K562 (cell line): ENCODE data around the gene NINL. TPM values are rescaled to one million over a fixed set of nuclear protein-coding genes. Genes with fewer than 3 reads are reported as not detected.

Experiments used
- ATAC-seq: fragments of 200-7000 bp; cut with Tn5 transposase; 3 replicates; pipeline ENCODE4 v1.9.1; 2020; ENCODE audit warnings: moderate library complexity
- BruUV-seq: library from RNA; stranded (reverse); fragments of 400-500 nt; replicated peaks from 2 replicates; lab custom pipeline; 2021; lab: Mats Ljungman, UMichigan
- CTCF ChIA-PET: fragments of 300-600 bp; formaldehyde crosslinking; extraction: SDS; loops from one replicate; lab custom pipeline; 2021; ENCODE audit warnings: low intra/inter-chr PET ratio; lab: Yijun Ruan, JAX
- POLR2A ChIA-PET: fragments of 300-600, 350-650 bp; sonication (Branson Sonifier 250); formaldehyde crosslinking; extraction: SDS; loops from one replicate; lab custom pipeline; 2021; ENCODE audit warnings: antibody characterized with exemption, inconsistent platforms; lab: Yijun Ruan, JAX
- DNase-seq, 4 experiments: peaks; one replicate each; pipeline versions ENCODE4 v3.0.0 to v3.0.0-alpha.2; 2011 to 2018; ENCODE audit warnings: low spot score in 3 of 4, mixed read lengths in 3 of 4; ENCODE audit errors: extremely low read depth in 1 of 4
- FAIRE-seq: peaks from 2 replicates; lab custom pipeline; 2011; peaks lifted over from hg19 to GRCh38; lab: Jason Lieb, UNC
- H2AFZ ChIP-seq: 2 replicates; pipeline ENCODE4 v1.6.0; 2011; ENCODE audit warnings: low read depth, low read length, control low read depth, inconsistent platforms
- H3K27ac ChIP-seq: fragments of 200-600 bp; 3 replicates; pipeline ENCODE4 v1.8.0; 2011; ENCODE audit warnings: low read depth, mild to moderate bottlenecking, control low read depth, inconsistent platforms, low read length, moderate library complexity, mixed read lengths; ENCODE audit errors: extremely low read depth
- H3K27me3 ChIP-seq, 2 experiments: fragments of 300-600 bp in 1 of 2; 2 replicates in 1 of 2; 3 replicates in 1 of 2; pipeline versions ENCODE4 v1.6.0 to v1.8.0; 2011; ENCODE audit warnings: inconsistent platforms in 2 of 2, low read length in 2 of 2, mild to moderate bottlenecking in 1 of 2, mixed read lengths in 1 of 2, moderate library complexity in 1 of 2; ENCODE audit not compliant: control insufficient read depth in 2 of 2, insufficient read depth in 2 of 2
- H3K36me3 ChIP-seq: fragments of 300-600 bp; 3 replicates; pipeline ENCODE4 v1.8.0; 2011; ENCODE audit warnings: mild to moderate bottlenecking, low read length, inconsistent platforms; ENCODE audit not compliant: control insufficient read depth, insufficient read depth
- H3K4me1 ChIP-seq, 2 experiments: fragments of 200-600 bp in 1 of 2; replicated peaks in 1 of 2; 2 replicates in 1 of 2; 3 replicates in 1 of 2; pipeline versions ENCODE4 v1.5.1 to v1.8.0; 2011; ENCODE audit warnings: inconsistent platforms in 2 of 2, low read length in 2 of 2, mild to moderate bottlenecking in 1 of 2, mixed read lengths in 1 of 2, moderate library complexity in 1 of 2; ENCODE audit not compliant: control insufficient read depth in 2 of 2, insufficient read depth in 2 of 2
- H3K4me2 ChIP-seq: 2 replicates; pipeline ENCODE4 v1.6.1; 2011; ENCODE audit warnings: low read length, control low read depth, inconsistent platforms, mixed read lengths; ENCODE audit not compliant: insufficient read depth
- H3K4me3 ChIP-seq: fragments of 200-600 bp; sonication (generic), shearing (Covaris generic); 2 replicates; pipeline ENCODE4 v1.5.1; 2016; ENCODE audit warnings: control low read depth, inconsistent platforms
- H3K79me2 ChIP-seq: fragments of 200-600 bp; 3 replicates; pipeline ENCODE4 v1.8.0; 2011; ENCODE audit warnings: low read length, inconsistent platforms; ENCODE audit not compliant: control insufficient read depth, insufficient read depth
- H3K9ac ChIP-seq, 2 experiments: 2 replicates each; pipeline versions ENCODE4 v1.6.0 to v1.6.1; 2011; ENCODE audit warnings: low read depth in 2 of 2, low read length in 2 of 2, control low read depth in 1 of 2, inconsistent platforms in 1 of 2, mild to moderate bottlenecking in 1 of 2, mixed read lengths in 1 of 2; ENCODE audit not compliant: insufficient read depth in 1 of 2
- H3K9me1 ChIP-seq: one replicate; pipeline ENCODE4 v1.6.0; 2011; ENCODE audit warnings: inconsistent platforms, mild to moderate bottlenecking, low read length, moderate library complexity; ENCODE audit not compliant: control insufficient read depth, insufficient read depth
- H3K9me3 ChIP-seq: replicated peaks from 2 replicates; pipeline ENCODE4 v1.5.1; 2011; ENCODE audit warnings: low read depth, low read length, inconsistent platforms; ENCODE audit not compliant: control insufficient read depth, insufficient read depth
- H4K20me1 ChIP-seq: replicated peaks from 2 replicates; pipeline ENCODE4 v1.6.1; 2011; ENCODE audit warnings: low read length, inconsistent platforms, mixed read lengths; ENCODE audit not compliant: control insufficient read depth, insufficient read depth
- XRCC5 ChIP-seq: fragments of 200-400 bp; formaldehyde crosslinking; IDR thresholded peaks from 2 replicates; pipeline ENCODE4 v1.6.1; 2017; ENCODE audit warnings: low read depth, mild to moderate bottlenecking, low read length
- ZNF224 ChIP-seq: sonication (generic); formaldehyde crosslinking; IDR thresholded peaks from 2 replicates; pipeline ENCODE4 v1.8.0; 2022; ENCODE audit warnings: mild to moderate bottlenecking, missing genetic modification reagents
- ZNF239 ChIP-seq: fragments of 250-450 bp; sonication (Bioruptor Pico); IDR thresholded peaks from 2 replicates; pipeline ENCODE4 v1.4.0; 2020; ENCODE audit warnings: mild to moderate bottlenecking
- ZNF778 ChIP-seq: fragments of 450-650 bp; formaldehyde crosslinking; IDR thresholded peaks from 2 replicates; pipeline ENCODE4 v1.4.0; 2020; ENCODE audit warnings: mild to moderate bottlenecking, moderate library complexity
- WGBS: fragments of 100-300 bp; shearing (Covaris generic); methylation state at CpG from one replicate; pipeline ENCODE4 v1.1.6; 2016; ENCODE audit warnings: low coverage, mixed read lengths; ENCODE audit not compliant: insufficient coverage; ENCODE audit errors: missing lambda C conversion rate; 5-methylcytosine and 5-hydroxymethylcytosine counted together
- in situ Hi-C: fragments of 300-500 bp; cut with MboI; formaldehyde crosslinking; loops from 4 replicates; pipeline ENCODE4 v1.15.0; 2018; ENCODE audit warnings: inconsistent platforms, mixed read lengths
- intact Hi-C: fragments of 100-400 bp; cut with micrococcal nuclease; formaldehyde crosslinking; loops from 2 replicates; pipeline ENCODE4 v1.14.2; 2022
- polyA plus RNA-seq, 8 experiments: library from polyadenylated mRNA; depleted of rRNA in 4 of 8; stranded (reverse) in 5 of 8; unstranded in 3 of 8; fragments of >200 nt; fragmentation: Nextera tagmentation in 2 of 8; fragmentation: Illumina TruSeq in 1 of 8; extraction: Ambion mirVana in 2 of 8; extraction: Trizol in 1 of 8; gene quantifications; 2 replicates each; pipeline versions ENCODE4 v1.2.1 to v1.2.3, GENCODE V29; 2011 to 2014; ENCODE audit warnings: inconsistent platforms in 1 of 8, missing spikeins in 1 of 8
- total RNA-seq, 7 experiments: library from RNA; depleted of rRNA in 6 of 7; stranded (reverse); fragments of >200 nt in 6 of 7; fragmentation: Illumina TruSeq in 2 of 7; extraction: Trizol in 2 of 7; gene quantifications; 2 replicates each; pipeline versions ENCODE4 v1.2.1 to v1.2.3, GENCODE V29; 2011 to 2021; ENCODE audit warnings: low replicate concordance in 1 of 7
- TF ChIP-seq, protein P1 (sequence below): fragments of 150-350 bp; conservative IDR thresholded peaks from 2 replicates; pipeline ENCODE4 v1.6.1; 2014; ENCODE audit warnings: low read length
- TF ChIP-seq, protein P2 (sequence below): fragments of 250-450 bp; sonication (Bioruptor Pico); IDR thresholded peaks from 2 replicates; pipeline ENCODE4 v1.4.0; 2020; ENCODE audit warnings: mild to moderate bottlenecking, moderate library complexity

NINL gene
- total and polyA plus RNA-seq, 9 of the 15 experiments (the other 6 are each of a cell fraction or from before 2014, with no cell fraction given): 0.03 to 0.22 (median 0.05) TPM; not detected in 5

DNA sequence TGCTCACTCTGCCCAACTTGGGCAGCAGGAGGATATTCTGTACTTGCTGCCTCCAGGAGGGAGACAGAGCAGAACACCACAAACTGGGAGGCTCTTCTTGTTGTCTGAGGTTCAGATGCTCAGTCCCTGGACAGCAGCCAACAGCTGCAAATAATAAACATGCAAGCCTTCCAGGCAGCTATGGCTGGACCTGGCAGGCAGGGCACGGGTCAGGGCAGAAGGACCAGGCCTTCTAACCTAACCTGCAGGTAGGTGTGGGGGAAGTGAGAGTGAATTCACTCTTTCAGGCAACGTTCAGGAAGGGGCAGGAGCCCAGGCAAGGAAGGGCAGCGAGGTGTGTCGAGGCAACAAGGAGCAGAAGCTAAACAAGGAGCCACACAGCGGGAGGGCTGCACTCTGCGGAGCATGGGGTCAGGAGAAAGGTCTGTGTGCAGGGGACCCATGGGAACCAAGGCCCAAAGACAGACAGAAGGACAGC lies 31.5 kb downstream of the NINL start:
- no peak for TF ChIP-seq XRCC5
- TF ChIP-seq, all 486 proteins: peak for 0
- in situ Hi-C loops (no loop called here), intact Hi-C loops (no loop called here)
- no TSS peak for BruUV-seq
- no peak overlapping the region for H3K27ac ChIP-seq
- ChIA-PET POLR2A (interaction anchor here (0.8 kb wide), 1 partner anchor 55 kb away, joined by 3 read pairs; no protein-coding TSS in a partner anchor), CTCF (no interaction called here)
- H3K9ac ChIP-seq: no peak overlapping the region
- ATAC-seq (no peak), FAIRE-seq (no peak), DNase-seq (no peak)
- no peak overlapping the region for H3K4me2 ChIP-seq
- H3K9me3 ChIP-seq: no peaks in the 10 kb centered on the region
- no peaks in the 10 kb centered on the region for H3K79me2 ChIP-seq
- peaks cover 0 to 6% of the 10 kb centered on the region in 2 experiments; a peak in 2 of 5 replicates for H3K4me1 ChIP-seq
- no peak overlapping the region for H2AFZ ChIP-seq
- 2% methylated on average over 6 of the region's 6 CpGs for WGBS
- no peaks in the 10 kb centered on the region; a peak in 2 of 5 replicates for H3K27me3 ChIP-seq
- no peaks in the 10 kb centered on the region for H3K36me3 ChIP-seq
- no peaks in the 10 kb centered on the region for H3K9me1 ChIP-seq
- no peaks in the 10 kb centered on the region for H4K20me1 ChIP-seq
- H3K4me3 ChIP-seq: no peak overlapping the region

DNA sequence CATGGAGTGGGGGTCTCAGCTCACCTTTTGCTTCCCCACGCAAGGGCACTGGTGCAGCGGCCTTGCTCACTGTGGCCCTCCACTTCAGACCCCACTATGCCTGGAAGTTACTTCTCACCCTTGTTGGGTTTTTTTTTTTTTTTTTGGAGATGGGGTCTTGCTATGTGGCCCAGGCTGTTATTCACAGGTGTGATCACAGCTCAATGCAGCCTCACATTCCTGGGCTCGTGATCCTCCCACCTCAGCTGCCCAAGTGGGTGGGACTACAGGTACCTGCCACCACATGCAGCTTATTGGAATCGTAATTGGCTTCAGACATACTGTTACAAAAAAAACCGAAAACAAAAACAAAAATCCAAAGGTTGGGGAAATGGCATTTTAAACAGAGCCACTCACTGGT lies 32.4 kb downstream of the NINL start:
- no peak overlapping the region for H2AFZ ChIP-seq
- H4K20me1 ChIP-seq: no peaks in the 10 kb centered on the region
- H3K36me3 ChIP-seq: no peaks in the 10 kb centered on the region
- H3K4me2 ChIP-seq: no peak overlapping the region
- no peak for ATAC-seq
- no peaks in the 10 kb centered on the region; a peak in 1 of 5 replicates for H3K27me3 ChIP-seq
- no TSS peak for BruUV-seq
- FAIRE-seq: no peak
- POLR2A ChIA-PET: no interaction called here
- no peaks in the 10 kb centered on the region for H3K79me2 ChIP-seq
- H3K9ac ChIP-seq: no peak overlapping the region
- no peaks in the 10 kb centered on the region for H3K9me1 ChIP-seq
- H3K4me3 ChIP-seq: no peak overlapping the region
- peaks cover 0 to 15% of the 10 kb centered on the region in 2 experiments; a peak in 2 of 5 replicates for H3K4me1 ChIP-seq
- WGBS: 7% methylated on average over 5 of the region's 5 CpGs
- no peak overlapping the region for H3K27ac ChIP-seq
- H3K9me3 ChIP-seq: no peaks in the 10 kb centered on the region
- no peak for DNase-seq
- in situ Hi-C loops (no loop called here), intact Hi-C loops (no loop called here)
- CTCF ChIA-PET: no interaction called here
- TF ChIP-seq ZNF778: no peak
- no peak for TF ChIP-seq ZNF224 (CRISPR knock-in tag)
- TF ChIP-seq, protein P1, sequence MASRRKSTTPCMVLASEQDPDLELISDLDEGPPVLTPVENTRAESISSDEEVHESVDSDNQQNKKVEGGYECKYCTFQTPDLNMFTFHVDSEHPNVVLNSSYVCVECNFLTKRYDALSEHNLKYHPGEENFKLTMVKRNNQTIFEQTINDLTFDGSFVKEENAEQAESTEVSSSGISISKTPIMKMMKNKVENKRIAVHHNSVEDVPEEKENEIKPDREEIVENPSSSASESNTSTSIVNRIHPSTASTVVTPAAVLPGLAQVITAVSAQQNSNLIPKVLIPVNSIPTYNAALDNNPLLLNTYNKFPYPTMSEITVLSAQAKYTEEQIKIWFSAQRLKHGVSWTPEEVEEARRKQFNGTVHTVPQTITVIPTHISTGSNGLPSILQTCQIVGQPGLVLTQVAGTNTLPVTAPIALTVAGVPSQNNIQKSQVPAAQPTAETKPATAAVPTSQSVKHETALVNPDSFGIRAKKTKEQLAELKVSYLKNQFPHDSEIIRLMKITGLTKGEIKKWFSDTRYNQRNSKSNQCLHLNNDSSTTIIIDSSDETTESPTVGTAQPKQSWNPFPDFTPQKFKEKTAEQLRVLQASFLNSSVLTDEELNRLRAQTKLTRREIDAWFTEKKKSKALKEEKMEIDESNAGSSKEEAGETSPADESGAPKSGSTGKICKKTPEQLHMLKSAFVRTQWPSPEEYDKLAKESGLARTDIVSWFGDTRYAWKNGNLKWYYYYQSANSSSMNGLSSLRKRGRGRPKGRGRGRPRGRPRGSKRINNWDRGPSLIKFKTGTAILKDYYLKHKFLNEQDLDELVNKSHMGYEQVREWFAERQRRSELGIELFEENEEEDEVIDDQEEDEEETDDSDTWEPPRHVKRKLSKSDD: no peak
- TF ChIP-seq, protein P2, sequence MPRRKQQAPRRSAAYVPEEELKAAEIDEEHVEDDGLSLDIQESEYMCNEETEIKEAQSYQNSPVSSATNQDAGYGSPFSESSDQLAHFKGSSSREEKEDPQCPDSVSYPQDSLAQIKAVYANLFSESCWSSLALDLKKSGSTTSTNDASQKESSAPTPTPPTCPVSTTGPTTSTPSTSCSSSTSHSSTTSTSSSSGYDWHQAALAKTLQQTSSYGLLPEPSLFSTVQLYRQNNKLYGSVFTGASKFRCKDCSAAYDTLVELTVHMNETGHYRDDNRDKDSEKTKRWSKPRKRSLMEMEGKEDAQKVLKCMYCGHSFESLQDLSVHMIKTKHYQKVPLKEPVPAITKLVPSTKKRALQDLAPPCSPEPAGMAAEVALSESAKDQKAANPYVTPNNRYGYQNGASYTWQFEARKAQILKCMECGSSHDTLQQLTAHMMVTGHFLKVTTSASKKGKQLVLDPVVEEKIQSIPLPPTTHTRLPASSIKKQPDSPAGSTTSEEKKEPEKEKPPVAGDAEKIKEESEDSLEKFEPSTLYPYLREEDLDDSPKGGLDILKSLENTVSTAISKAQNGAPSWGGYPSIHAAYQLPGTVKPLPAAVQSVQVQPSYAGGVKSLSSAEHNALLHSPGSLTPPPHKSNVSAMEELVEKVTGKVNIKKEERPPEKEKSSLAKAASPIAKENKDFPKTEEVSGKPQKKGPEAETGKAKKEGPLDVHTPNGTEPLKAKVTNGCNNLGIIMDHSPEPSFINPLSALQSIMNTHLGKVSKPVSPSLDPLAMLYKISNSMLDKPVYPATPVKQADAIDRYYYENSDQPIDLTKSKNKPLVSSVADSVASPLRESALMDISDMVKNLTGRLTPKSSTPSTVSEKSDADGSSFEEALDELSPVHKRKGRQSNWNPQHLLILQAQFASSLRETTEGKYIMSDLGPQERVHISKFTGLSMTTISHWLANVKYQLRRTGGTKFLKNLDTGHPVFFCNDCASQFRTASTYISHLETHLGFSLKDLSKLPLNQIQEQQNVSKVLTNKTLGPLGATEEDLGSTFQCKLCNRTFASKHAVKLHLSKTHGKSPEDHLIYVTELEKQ (CRISPR knock-in tag): no peak
- TF ChIP-seq ZNF239 (CRISPR knock-in tag): no peak
